Right cardiac atrium (tissue), 5 donors: ENCODE measurements around the gene TRIM50. TPM values are rescaled to one million over a fixed set of nuclear protein-coding genes. Genes with fewer than 3 reads are reported as not detected.

Experiments
- ATAC-seq, 2 donors: fragments of 200-7000 bp; cut with Tn5 transposase; one replicate each; pipeline versions ENCODE4 v1.8.0 to v1.9.1; 2020; ENCODE audit warnings: moderate library complexity in 2 of 2, mild to moderate bottlenecking in 1 of 2
- DNase-seq, 3 donors: peaks; one replicate each; pipeline ENCODE4 v3.0.0-alpha.2; 2020
- H3K27ac ChIP-seq: one replicate; pipeline ENCODE4 v1.5.1; 2013; ENCODE audit warnings: mild to moderate bottlenecking, low read length, control low read depth, moderate library complexity
- H3K27me3 ChIP-seq: one replicate; pipeline ENCODE4 v1.6.1; 2013; ENCODE audit not compliant: control insufficient read depth, insufficient read depth
- H3K4me1 ChIP-seq: one replicate; pipeline ENCODE4 v1.6.1; 2013; ENCODE audit warnings: low read length; ENCODE audit not compliant: control insufficient read depth, insufficient read depth
- H3K4me3 ChIP-seq: one replicate; pipeline ENCODE4 v1.5.1; 2013; ENCODE audit warnings: low read length, control low read depth
- H3K9me3 ChIP-seq: one replicate; pipeline ENCODE4 v1.6.1; 2013; ENCODE audit warnings: low read length; ENCODE audit not compliant: control insufficient read depth
- WGBS: extraction: QIAGEN DNeasy Blood & Tissue Kit; methylation state at CpG from one replicate; pipeline ENCODE4 v1.1.7; 2013; 5-methylcytosine and 5-hydroxymethylcytosine counted together
- intact Hi-C, 4 donors: fragments of 100-400 bp; cut with DNase I; formaldehyde crosslinking; loops; one replicate each; pipeline versions ENCODE4 v1.11.0 to v1.14.0; 2022 to 2023
- polyA plus RNA-seq: library from polyadenylated mRNA; stranded (reverse); fragments of 200-250 nt; gene quantifications from one replicate; pipeline ENCODE4 v1.2.3, GENCODE V29; 2013
- total RNA-seq, 4 donors: library from RNA; stranded (reverse); fragmentation: NEBNext Ultra II Directional; extraction: Animal tissue kit (Norgen Biotek cat#: 25700); gene quantifications; one replicate each; pipeline ENCODE4 v1.2.1, GENCODE V29; 2021
- donor health status: healthy with polysubstance abuse.
- donor health status: DM: no; HTN: yes; CAD: no.
- donor health status: DM: no; HTN: no; CAD: no.
- donor health status: DM: no; HTN: yes; CAD: no; lungs with severe emphysema.
- donor health status: DM: yes; HTN: yes; CAD: no.

TRIM50 gene
- total and polyA plus RNA-seq, 5 donors: 0.07 to 0.17 (median 0.12) TPM; not detected in 2

DNA sequence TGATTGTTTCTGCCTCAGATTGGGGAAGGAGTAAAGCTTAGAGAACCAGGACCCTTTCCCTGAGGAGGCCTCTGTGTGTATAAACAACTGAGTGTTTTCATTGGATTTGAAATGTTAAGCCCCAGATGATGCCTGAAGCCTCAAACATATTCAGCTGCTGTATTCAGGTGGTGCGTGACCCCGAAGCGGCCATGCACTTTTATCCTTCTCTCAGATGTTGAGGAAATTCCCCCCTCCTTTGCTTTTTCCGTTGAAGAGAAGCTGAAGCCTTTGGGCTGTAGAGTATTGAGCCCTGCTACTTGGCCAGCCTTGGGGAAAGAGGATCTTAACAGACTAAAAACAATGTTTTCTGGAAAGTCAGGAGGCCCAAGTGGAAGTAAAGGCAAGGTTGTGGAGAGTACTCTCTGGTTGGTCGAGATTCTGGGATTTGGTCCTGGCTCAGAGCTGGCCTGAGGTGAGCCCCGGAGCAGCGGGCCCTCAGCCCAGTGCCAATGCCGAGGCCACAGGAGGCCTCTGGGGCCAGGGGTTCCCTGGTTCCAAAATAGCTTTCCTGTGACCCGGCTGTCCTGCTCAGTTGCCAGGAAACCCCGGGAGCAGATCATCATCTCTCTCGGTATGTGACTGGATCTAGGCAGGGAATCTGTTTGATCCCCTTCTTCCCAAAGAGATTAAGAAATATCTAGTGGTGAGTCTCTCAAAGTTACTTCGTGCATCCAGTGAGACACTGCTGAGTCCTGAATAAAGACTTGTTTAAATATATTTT, 22.6 kb upstream of the TRIM50 start:
- no peak overlapping the region for H3K4me3 ChIP-seq
- no peak overlapping the region for H3K27ac ChIP-seq
- ATAC-seq (no peak), DNase-seq (no peak)
- no peaks in the 10 kb centered on the region for H3K9me3 ChIP-seq
- WGBS: 58% methylated on average over 12 of the region's 12 CpGs
- H3K27me3 ChIP-seq: no peaks in the 10 kb centered on the region
- H3K4me1 ChIP-seq: no peaks in the 10 kb centered on the region
- intact Hi-C loops: no loop called here

DNA sequence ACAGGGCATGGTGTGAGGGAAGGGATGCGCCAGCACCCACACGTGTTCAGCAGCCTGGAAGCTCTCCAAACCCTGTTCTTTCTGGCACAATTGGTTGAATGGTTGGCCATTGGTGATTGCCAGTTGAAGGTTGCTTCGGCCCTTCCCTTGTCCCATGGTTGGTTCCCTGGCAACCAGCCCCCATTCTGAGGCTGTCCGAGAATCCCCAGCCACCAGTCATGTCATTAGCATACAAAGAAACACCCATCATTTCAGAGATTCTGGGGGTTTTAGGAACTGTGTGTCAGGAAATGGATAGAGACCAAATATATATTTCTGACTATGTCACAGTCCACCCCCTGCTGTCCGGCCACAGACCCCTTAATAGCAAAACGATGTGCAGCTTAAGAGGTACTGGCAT, 21.9 kb upstream of the TRIM50 start:
- H3K4me3 ChIP-seq: no peak overlapping the region
- H3K27me3 ChIP-seq: no peaks in the 10 kb centered on the region
- DNase-seq (no peak), ATAC-seq (no peak)
- intact Hi-C loops: loop anchor here in 2 of 4 donors (5.0 to 10.0 kb wide), 2 partner anchors 88 to 95 kb away; no protein-coding TSS in a partner anchor
- H3K27ac ChIP-seq: no peak overlapping the region
- no peaks in the 10 kb centered on the region for H3K4me1 ChIP-seq
- no peaks in the 10 kb centered on the region for H3K9me3 ChIP-seq
- 83% methylated on average over 6 of the region's 6 CpGs for WGBS

DNA sequence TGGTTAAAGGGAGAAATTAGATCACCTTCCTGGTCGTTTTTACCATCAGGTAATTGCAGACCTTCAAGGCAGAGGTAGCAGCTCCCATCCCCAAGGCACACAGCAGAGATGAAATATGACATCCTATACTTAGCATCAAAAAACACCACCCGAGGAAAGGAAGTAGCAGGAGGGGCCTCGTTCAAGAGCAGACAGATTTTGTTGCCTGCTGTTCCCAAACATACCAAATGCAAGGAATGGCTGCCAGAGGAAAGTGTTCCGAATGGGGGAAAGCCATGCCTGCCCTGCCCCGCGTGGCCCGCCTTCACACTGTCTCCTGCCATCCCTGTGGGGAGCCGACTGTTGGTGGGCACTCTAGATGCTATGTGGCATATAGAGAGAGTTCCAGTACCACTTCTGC, 18.1 kb upstream of the TRIM50 start:
- intact Hi-C loops: loop anchor here in 2 of 4 donors (5.0 to 10.0 kb wide), 2 partner anchors 91 to 99 kb away; no protein-coding TSS in a partner anchor

DNA sequence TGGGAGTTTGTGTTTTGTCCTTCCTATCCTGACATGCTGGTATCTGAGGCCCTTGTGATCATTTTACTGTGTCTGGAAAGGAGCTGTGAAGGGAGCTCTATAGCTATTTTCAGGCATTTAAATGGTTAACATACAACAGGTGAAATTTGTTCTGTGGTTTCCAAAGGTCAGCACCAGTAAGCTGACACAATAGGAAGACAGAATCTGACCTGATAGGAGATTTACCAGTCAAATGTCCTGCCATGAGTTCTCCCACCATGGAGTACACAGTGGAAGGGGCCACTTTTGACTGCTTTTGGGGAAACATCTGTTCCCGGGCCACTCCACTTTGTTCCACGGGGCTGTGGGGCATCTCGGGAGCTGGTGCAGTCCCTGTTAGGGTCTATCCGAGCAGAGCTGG, 17.7 kb upstream of the TRIM50 start:
- 69% methylated on average over 4 of the region's 4 CpGs for WGBS
- intact Hi-C loops: loop anchor here in 2 of 4 donors (5.0 to 10.0 kb wide), 2 partner anchors 92 to 99 kb away; no protein-coding TSS in a partner anchor

More for the DNA sequence above, 18.1 kb upstream of the TRIM50 start:
- no peak for DNase-seq
- 56% methylated on average over 8 of the region's 8 CpGs for WGBS
- no peaks in the 10 kb centered on the region for H3K4me1 ChIP-seq
- H3K4me3 ChIP-seq: no peak overlapping the region
- H3K27ac ChIP-seq: no peak overlapping the region
- H3K27me3 ChIP-seq: no peaks in the 10 kb centered on the region
- no peaks in the 10 kb centered on the region for H3K9me3 ChIP-seq
- no peak for ATAC-seq

DNA sequence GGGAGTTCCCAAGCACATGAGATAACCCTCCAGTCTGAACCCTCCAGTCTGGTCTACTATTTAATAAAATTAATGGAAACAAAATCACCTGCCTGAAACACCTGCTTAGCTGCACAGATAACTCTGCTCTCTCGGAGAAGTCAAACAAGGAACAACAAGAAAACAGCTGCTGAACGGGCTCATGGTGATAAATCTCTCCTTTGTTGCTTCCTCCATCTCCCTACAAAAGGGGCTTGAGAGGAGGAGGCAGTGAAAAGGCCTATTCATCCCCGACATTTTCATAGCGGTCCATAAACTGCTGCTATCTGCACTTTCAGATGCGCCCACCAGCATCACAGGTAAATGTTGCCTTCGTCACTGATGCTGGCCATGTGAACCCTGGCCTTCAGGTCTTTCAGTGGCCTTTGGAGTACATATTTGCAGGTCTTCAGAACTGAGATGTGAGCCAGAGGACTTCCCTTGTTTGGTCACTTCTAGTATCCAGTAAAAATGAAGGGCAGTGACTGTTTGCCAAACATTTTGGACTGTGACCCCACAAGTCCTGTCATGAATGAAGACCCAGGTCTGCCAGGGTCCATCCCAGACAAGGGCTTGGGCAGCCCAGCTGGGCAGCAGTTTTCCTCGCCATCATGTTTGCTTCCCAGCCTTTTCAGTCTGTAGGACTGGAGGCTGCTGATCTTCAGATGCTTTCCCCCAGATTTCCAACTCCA, 15.9 kb upstream of the TRIM50 start:
- no peaks in the 10 kb centered on the region for H3K4me1 ChIP-seq
- H3K27ac ChIP-seq: no peak overlapping the region
- intact Hi-C loops: loop anchor here in 2 of 4 donors (5.0 to 10.0 kb wide), 2 partner anchors 101 to 108 kb away; no protein-coding TSS in a partner anchor
- DNase-seq (no peak), ATAC-seq (no peak)
- no peak overlapping the region for H3K4me3 ChIP-seq
- H3K9me3 ChIP-seq: no peaks in the 10 kb centered on the region
- WGBS: 84% methylated on average over 7 of the region's 7 CpGs
- no peaks in the 10 kb centered on the region for H3K27me3 ChIP-seq

More for the DNA sequence above, 17.7 kb upstream of the TRIM50 start:
- Histone ChIP-seq H3K9me3 (no peaks in the 10 kb centered on the region), H3K4me3 (no peak overlapping the region), H3K27me3 (no peaks in the 10 kb centered on the region), H3K4me1 (no peaks in the 10 kb centered on the region), H3K27ac (no peak overlapping the region)
- DNase-seq: no peak
- no peak for ATAC-seq

DNA sequence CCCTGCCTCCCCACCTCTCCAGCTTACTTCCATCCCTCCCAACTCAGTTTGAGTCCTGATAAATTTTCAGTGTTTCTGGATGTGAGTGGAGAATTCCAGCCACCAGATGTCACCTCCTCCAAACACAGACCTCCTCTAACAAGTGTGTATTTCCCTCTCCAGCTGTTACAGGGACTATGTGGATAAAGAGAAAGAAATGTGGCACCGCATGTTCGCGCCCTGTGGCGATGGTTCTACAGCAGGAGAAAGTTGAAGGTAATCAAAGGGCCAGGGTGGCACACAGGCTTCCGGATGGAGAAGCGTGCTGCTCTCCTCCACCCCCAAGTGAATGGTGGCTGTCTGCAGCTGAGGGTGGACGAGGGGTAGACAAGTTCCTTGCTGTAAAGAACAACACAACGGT, 14.8 kb upstream of the TRIM50 start:
- no peaks in the 10 kb centered on the region for H3K27me3 ChIP-seq
- H3K27ac ChIP-seq: no peak overlapping the region
- intact Hi-C loops: loop anchor here in 2 of 4 donors (5.0 to 10.0 kb wide), 2 partner anchors 102 to 110 kb away; no protein-coding TSS in a partner anchor
- peak in 1 of 3 donors; percentile 55 for DNase-seq
- peak; percentile 84 to 90 for ATAC-seq
- no peaks in the 10 kb centered on the region for H3K9me3 ChIP-seq
- no peak overlapping the region for H3K4me3 ChIP-seq
- H3K4me1 ChIP-seq: no peaks in the 10 kb centered on the region
- WGBS: 34% methylated on average over 8 of the region's 8 CpGs

DNA sequence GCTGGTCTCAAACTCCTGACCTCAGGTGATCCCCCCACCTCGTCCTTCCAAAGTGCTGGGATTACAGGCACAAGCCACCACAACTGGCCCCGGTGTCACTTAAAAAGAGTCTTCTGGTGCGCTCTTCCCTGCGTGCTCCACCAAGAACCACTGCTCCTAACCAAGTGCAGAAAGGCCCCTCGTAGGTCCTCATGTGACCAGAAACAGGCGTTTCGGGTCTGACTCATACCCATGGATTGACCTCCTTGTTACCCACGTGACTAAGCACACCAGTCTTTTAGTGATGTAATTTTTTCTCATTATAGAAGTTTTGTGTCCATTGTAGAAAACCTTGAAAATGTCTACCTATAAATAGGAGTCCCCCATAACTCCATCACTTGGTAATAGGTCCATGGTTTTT, 14.0 kb upstream of the TRIM50 start:
- 60% methylated on average over 8 of the region's 8 CpGs for WGBS
- ATAC-seq (peak in 1 of 2 donors; percentile 40), DNase-seq (no peak)
- no peak overlapping the region for H3K4me3 ChIP-seq
- no peaks in the 10 kb centered on the region for H3K4me1 ChIP-seq
- H3K9me3 ChIP-seq: no peaks in the 10 kb centered on the region
- H3K27me3 ChIP-seq: no peaks in the 10 kb centered on the region
- intact Hi-C loops: loop anchor here in 2 of 4 donors (5.0 to 10.0 kb wide), 2 partner anchors 103 to 110 kb away; no protein-coding TSS in a partner anchor
- no peak overlapping the region for H3K27ac ChIP-seq

DNA sequence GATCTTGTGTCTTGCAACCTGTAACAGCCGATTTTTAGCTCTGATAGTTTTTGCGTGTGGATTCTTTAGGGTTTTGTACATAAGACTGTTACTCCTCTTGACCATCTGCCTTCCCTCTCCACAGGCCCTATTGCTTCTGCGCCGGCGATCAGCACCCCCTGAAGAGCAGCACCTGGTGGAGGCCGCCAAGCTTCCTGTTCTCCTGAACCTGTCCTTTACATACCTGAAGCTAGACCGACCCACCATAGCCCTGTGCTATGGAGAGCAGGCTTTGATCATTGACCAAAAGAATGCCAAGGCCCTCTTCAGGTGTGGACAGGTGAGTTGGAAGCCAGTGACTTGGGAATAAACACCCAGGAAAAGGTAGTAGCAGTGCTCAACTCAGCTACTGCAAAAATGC, 12.6 kb upstream of the TRIM50 start:
- no peak overlapping the region for H3K4me3 ChIP-seq
- intact Hi-C loops: loop anchor here in 2 of 4 donors (5.0 to 10.0 kb wide), 2 partner anchors 104 to 112 kb away; no protein-coding TSS in a partner anchor
- no peaks in the 10 kb centered on the region for H3K9me3 ChIP-seq
- ATAC-seq: no peak
- no peaks in the 10 kb centered on the region for H3K4me1 ChIP-seq
- WGBS: 68% methylated on average over 7 of the region's 7 CpGs
- no peak overlapping the region for H3K27ac ChIP-seq
- no peak for DNase-seq
- no peaks in the 10 kb centered on the region for H3K27me3 ChIP-seq

DNA sequence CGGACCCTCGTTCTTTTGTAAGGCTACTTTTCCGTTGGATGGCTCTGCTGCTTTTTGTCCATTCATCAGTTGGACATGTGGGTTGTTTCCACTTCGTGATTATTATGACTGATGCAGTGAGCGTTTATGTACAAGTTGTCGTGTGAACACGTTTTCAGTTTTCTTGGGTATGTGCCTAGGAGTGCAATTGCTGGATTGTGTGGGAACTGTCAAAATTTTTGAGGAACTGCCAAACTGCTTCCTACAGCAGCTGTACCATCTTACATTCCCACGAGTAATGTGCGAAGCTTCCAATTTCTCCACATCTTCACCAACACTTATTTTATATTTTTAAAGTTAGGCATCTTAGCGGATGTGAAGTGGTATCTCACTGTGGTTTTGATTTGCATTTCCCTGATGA, 10.4 kb upstream of the TRIM50 start:
- 55% methylated on average over 10 of the region's 10 CpGs for WGBS
- no peak overlapping the region for H3K4me3 ChIP-seq
- ATAC-seq: no peak
- no peak for DNase-seq
- H3K27me3 ChIP-seq: no peaks in the 10 kb centered on the region
- H3K4me1 ChIP-seq: no peaks in the 10 kb centered on the region
- intact Hi-C loops: loop anchor here in 1 of 4 donors (10.0 kb wide), 1 partner anchor 116 kb away; no protein-coding TSS in a partner anchor
- H3K9me3 ChIP-seq: no peaks in the 10 kb centered on the region
- H3K27ac ChIP-seq: no peak overlapping the region

DNA sequence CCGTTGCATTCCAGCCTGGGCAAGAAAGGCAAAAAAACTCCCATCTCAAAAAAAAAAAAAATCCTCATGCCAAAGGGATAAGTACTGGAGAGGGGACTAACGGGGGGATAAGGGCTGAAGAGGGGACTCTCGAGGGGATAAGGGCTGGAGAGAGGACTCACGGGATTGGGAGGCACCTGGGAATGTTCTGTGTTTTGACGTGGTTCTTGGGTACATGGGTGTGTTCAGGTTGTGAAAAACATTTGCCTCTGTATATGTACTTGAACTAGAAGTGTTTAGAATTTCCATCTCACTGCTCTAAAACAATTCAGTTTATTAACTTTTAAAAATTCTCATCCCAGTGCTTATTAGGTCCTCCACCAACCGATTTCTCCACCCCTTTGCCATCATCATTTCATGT, 4.6 kb upstream of the TRIM50 start:
- Histone ChIP-seq H3K27me3 (no peaks in the 10 kb centered on the region), H3K4me3 (no peak overlapping the region), H3K27ac (no peak overlapping the region), H3K4me1 (no peaks in the 10 kb centered on the region), H3K9me3 (no peaks in the 10 kb centered on the region)
- whole genome bisulfite sequencing: 73% methylated on average over 6 of the region's 6 CpGs
- intact Hi-C loops: loop anchor here in 1 of 4 donors (10.0 kb wide), 1 partner anchor 122 kb away; no protein-coding TSS in a partner anchor
- DNase-seq (no peak), ATAC-seq (no peak)

DNA sequence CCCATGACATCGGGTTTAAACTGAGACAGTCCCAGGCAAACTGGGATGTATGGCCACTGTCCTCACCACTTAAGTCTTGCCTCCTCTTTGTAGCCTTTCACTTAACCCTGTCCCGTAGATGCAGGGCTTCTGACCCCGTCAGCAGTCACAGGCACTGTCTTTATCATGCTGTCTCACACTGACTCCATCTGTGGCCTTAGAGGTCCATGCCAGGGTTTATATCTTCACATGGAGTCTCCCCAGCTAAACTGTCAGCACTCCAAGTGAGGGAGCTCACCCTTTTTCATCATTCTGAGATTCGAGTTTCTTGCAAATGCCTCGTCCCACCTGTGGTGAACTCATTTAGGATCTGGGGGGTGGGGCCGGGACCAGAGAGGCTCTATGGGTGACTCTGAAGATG, 2.9 kb upstream of the TRIM50 start:
- no peak for ATAC-seq
- intact Hi-C loops: loop anchor here in 1 of 4 donors (10.0 kb wide), 1 partner anchor 124 kb away; no protein-coding TSS in a partner anchor
- H3K27ac ChIP-seq: no peak overlapping the region
- no peaks in the 10 kb centered on the region for H3K4me1 ChIP-seq
- H3K4me3 ChIP-seq: no peak overlapping the region
- DNase-seq: no peak
- 55% methylated on average over 6 of the region's 6 CpGs for WGBS
- H3K9me3 ChIP-seq: no peaks in the 10 kb centered on the region
- H3K27me3 ChIP-seq: no peaks in the 10 kb centered on the region
